ENCODE results near the gene PIGM.

PIGM gene

DNA sequence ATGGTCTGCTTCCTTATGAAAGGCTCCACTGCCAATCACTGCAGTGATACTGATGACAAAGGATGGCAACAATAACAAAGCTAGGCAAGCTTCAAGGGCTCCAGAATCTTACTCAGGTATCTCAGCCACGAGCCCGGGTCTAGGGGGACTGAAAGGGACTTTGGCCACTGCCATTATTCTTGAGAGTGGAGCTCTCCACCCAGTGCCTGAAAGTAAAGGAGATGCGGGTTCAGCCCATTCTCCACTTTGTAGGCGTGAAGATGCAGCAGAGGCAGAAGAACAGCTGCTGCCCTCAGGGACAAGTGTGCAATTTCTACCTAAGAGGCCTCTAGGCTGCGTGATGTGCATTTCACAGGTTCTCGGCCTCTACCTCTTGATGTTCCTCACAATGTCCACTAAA is 46.3 kb downstream of the PIGM start:
- no peak for DNase-seq

- no peak for DNase-seq
Observed at GRCh38 chr1:159983681-159984080, 48.1 kb downstream of the PIGM start.

- no peak for DNase-seq
Observed at GRCh38 chr1:159982280-159982679, 49.5 kb downstream of the PIGM start.

- no peak for DNase-seq
Observed at GRCh38 chr1:159981351-159982055, 50.3 kb downstream of the PIGM start.

- no peak for DNase-seq
Observed at GRCh38 chr1:159980786-159981185, 51.0 kb downstream of the PIGM start.

DNA sequence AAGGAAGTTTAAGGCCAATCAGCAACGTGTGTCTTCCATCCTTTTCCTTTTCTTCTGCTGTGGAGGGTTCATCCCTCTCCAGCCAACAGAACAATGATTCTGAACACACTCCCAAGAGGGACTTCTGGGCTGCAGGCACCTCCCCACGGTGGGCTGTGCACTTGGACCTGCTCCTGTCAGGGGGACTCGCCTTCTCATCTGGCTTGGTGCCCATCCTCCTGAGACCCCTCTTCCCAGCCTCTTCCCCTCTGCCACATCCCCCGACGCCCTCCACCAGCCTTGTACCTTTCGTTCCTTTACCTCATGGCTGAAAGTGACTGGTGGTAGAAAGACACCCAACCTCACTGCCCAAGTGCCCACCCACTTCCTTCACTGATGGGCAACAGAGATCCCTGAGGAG is 51.7 kb downstream of the PIGM start:
- DNase-seq: no peak

DNA sequence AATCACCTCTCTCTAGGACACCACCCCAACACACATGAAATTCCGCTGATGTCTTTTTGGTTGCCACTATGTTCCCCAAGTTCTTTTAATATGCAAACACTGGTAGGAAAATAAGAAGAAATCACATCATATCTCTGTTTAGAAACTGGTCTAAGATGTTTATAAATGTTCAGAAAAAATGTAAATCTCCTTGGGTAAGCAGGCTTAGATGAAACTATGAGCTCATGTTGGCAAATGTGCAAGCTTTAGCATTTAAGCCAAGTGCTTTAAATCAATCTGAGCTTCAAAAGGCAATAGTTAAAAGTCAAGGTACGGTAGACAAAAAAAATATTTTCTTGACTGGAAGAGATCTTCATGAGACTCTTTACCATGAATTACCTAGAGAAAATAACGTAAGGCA is 52.5 kb downstream of the PIGM start:
- no peak for DNase-seq

DNA sequence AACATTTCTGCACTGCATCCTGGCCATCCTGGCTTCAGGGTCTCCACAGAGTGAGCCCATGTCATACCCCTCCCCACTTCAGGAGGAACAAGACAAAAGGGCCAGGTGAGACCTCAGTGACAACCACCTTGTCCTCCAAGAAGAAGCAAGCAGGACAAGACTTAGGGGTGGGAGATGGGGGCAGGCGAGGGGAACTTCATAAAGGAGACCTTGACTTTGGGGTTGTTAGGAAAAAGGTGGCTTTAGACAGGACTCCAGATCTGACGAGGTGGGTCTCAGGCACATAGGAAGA is 53.7 kb downstream of the PIGM start:
- no peak for DNase-seq

GRCh38 chr1:159977364-159978106 is 54.3 kb downstream of the PIGM start:
- DNase-seq: no peak

Data from inflammatory macrophage treated with lipopolysaccharide for 1 hour (primary cell).